Measurements from ENCODE around the gene DIPK1C.

DIPK1C gene

DNA sequence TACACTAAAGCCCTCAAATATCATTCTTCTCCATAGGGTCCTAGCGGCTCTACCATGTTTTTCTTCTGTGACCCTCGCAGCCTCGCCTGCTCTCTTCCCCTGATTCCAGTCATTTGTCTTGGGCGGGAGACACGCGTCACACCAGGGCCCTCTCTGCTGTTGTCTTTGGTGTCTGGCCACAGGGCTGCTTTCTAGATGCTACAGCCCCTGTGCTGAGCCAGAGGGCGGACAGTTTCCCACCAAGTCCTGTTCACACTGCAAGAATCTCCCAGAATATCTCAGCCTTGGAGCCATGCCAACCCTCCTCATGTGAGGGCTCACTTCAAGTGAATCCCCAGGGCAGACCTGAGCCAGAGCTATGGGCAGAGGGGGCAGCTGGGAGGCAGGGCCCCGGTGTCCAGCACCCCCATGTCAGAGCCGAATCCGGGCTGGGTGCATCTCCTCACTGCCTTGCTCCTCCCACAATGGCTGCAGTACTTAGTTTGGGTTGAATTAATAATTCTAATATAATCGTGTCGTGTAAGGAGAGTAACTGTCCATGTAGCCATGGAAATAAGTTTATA lies 42.1 kb downstream of the DIPK1C start:
- DNase-seq: no peak

DNA sequence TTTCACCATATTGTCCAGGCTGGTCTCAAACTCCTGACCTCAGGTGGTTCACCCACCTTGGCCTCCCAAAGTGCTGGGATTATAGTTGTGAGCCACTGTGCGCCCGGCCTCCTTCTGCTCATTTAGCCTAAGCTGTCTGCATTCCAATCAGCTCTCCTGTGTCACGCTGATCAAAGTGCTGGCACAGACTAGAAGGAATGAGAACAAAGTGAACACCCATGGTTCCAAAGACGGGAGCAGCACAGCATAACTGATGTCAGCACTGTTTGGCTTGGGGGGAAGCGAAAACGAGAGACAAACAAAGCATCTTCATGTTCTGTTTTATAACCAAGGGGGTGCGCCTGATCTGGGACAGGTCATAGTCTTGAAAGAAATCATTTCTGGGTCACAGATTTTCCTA lies 43.3 kb downstream of the DIPK1C start:
- DNase-seq: no peak

DNA sequence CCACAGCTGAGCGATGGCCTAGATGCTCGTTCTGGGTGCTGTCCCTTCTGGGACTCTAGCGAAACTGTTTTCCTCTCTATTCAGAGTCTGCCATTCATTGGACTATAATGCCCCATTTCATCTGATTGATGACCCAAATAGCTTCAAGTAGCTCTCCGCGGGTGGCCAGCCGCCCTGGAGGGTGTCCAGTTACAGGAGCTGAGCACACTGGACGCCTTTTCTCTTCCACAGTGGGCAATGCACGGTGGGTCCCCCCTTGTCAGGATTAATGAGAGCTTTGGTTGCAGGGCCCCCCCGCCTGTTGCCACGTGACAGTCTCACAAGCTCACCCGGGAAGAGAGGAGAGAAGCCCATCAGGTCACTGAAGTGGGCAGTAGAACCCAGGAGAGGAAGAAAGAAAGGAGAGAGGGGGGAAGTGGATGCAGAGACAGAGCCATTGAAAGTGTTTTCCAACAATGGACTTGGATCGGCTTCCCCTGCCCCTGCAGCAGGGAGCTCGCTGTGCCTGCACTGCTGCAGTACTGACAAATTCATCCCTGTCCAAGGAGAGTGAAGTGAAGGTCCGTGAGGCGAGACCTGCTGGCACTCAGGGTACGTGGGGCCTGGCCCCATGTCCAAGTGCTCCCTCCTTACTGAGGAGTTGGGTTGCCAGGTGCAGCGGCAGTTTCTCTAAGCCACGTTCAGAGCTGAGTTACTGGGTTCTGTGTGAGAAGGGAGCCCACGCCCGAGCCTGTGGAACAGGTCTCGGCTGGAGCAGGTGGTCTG lies 44.8 kb downstream of the DIPK1C start:
- no peak for DNase-seq

DNA sequence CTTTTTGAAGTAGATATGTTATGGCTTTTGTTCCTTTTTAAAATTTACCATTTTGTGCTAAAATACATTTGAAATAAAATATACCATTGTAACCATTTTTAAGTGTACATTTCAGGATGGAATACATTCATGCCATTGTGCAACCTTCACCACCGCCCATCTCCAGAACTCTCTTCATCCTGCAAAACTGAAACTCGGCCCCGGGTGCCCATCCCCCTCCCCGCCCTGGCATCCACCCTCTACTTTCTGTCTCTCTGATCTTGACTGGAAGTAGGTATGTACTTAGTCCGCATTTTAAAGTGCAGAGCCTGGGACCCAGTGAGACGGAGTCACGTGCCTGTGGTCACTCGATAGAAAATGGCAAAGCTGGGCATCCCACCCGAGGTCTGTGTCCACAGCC lies 45.6 kb downstream of the DIPK1C start:
- DNase-seq: no peak

DNA sequence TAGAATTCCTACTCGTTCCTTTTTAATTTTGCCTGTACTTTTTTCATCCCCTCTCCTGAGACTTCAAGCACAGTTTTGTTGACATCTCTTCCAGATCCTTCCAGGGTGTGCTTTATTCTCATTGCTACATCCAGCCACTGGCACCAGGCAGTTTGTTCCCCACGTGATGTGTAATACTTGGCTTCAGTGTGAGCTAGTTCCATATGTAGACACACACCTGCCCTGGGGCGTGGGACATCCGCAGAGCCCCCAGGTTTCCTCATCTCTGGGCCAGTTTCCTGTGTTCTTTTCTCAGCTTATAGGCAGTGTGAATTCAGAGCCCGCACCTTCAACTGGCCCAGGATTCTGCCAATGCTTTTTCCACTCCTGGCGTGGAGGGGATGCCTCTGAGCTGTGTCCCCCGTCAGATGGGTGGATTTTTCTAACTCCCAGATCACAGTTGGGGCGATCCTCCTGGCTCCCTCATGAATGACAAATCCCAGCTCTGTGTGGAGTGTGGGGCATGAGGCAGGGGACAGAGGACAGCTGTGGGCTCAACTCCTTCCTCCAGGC lies 46.6 kb downstream of the DIPK1C start:
- no peak for DNase-seq

DNA sequence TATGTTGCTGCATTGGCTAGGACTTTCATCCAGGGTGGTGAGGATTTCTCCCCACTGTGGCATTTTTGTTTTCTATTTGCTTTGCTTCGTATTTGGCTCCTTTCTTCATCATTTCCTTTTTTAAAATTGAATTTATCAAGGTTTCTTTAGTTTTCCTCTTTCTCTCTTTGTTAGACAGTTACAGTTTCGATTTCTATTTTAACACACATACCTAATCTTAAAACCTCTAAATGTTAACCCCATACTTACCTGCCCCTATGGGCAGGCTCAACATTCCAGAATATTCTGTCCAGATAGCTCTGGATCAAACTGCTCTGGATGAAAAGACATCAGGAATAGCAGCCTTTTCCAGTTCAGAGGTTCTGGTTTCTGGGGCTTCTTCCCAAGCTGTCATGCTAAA lies 49.2 kb downstream of the DIPK1C start:
- DNase-seq: no peak

DNA sequence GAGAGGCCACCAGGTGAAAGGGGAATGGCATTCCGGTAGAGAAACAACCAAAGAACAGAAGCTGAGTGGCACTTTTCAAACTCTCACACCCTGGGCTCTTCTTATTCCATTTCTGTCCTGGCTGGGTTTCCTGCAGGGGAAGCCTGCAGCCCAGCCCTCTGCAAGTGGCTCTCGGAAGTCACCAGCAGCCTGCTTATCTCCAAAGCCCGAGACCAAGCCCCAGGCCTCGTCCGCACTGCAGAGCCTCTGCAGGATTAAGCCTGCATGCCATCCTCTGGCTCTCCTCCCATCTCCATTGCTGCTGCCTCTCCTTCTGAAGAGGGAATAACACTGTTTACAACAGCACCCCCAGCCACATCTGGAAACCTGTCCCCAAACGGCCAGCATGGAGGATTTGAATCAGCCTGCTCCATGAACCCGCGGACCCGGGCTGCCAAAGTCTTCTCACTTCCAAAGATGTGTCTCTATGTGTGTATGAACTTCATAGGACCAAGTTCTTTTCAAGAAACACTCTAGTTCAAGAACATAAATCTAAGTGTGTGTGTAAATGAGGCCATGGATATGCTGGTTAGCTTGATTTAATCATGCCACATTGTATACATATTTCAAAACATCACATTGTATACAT lies 54.2 kb downstream of the DIPK1C start:
- DNase-seq: no peak

DNA sequence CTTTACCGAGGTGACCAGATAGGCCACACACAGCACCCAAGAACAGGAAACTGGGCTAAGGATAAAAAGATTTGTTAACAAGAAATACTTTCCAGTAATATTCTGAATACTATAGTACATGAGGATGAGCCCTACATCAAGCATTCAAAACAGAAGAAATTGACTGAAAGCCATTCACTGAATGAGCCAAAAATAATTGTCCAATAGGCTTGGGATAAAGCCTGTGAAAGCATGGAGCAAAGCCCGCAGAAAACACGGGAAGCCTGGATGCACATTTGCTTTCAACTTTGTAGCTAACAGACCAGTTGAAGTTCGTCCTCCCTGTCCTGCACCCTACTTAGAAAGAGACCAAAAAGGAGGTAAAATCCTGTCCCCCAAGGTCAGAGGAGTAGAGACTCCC lies 56.3 kb downstream of the DIPK1C start:
- no peak for DNase-seq

DNA sequence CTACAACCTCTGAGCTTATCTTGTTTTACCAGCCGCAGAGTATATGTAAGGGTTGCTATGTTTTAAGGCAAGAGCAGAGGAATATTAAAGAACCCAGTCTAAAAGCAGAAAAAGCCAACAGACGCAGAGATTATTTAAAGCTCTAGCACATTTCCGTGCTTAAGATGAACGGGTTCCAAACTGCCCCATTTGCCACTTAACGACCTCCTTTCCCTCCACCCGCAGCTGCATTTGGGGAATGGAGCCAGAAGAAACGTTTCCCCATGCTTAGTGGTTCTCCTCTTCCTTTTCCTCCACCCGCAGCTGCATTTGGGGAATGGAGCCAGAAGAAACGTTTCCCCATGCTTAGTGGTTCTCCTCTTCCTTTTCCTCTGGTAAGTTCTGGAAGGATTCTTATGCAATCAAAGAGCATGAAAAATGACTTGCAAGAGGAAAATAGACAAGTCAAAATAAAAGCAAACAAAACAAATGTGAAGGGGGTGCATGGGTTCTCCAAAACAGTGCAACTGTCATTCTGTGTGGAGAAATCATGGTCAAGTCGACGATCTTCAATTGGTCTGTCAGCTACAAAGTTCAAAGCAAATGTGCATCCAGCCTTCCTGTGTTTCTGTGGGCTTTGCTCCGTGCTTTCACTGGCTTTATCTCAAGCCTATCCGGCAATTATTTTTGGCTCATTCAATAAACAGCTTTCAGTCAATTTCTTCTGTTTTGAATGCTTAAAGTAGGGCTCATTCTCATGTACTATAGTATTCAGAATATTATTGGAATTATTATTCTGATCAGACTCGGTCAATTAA lies 57.8 kb downstream of the DIPK1C start:
- DNase-seq: no peak

DNA sequence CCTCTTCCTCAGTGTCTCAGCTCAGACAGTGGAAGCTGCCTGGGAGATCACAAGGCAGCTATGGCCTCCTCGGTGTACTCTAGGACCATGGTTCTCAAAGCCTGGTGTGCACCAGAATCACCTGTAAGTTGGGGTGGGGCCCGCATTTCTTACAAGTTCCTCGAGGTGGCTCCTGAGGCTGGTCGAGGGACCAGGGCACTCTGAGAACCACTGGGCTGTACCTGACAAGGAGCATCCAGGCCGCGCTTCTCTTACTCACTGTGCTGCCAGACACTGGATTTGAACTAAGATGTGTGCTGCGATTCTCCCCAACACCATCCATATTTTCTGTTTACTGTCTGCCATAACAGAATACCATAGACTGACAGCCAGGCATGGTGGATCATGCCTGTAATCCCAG lies 59.5 kb downstream of the DIPK1C start:
- no peak for DNase-seq

DNA sequence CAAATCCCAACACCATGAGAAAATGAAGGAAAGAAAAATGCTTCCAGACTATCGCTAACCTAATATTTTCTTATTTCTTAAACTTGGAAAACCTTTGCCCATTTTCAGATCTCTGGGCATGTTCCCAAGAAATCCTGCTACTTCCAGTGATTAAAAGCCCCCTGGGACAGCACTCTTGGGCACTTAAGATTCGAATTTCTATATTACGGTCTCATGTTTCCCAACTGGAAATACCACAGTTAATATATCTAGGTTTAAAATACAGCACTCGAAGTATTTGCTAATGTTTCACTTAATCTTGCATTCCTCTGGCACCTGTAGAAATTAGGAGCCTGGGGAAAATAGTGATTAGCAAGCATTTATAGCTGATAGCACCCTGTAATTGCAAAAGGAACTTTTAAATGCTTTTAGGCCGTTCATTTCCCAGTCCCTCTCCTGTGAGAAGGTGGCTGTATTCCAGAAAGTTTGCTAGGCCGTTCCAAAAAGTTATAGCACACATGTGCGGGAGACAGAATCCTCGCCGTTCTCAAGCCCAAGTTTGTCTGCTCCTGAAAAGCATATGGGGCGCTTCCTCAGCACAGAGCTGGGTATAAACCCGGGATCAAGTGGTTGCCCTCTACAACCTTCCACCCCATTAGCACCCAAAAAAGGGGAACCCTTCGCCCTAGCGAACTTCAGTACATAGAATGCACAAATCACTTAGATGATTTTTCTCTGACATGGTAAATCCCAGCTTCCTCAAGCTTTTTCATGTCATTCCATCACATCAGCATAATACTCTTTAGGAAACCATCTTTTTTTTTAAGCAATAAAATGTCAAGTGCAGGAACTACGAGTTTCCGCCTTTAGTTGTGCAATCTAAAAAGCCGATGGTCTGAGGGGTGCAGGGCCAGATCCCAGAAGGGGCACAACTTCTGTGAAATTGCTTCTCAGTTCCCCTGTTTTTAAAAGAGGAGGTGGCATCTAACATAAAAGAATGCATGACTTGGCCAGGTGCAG lies 60.6 kb downstream of the DIPK1C start:
- no peak for DNase-seq

DNA sequence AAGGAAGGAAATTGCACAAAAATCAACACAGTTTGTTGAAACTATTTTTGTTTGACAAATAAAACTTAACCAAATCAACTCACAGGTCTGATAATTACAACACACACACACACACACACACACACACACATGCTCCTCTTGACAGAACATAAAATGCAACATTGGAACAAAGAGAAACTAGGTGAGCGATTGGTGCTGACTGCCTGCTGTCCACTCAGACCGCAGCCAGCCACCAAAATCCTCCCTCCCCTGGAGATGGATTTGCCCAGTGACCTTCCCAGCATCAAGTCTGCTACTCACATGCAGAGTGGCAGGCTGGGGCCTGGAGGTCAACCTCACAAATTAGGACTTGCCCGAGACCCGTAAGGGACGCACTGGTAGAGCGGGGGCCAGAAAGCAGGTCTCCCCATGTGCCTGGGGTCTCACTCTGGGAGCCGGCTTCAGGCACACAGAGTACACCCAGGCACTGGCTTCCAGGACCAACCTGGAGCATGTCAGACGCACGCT lies 61.4 kb downstream of the DIPK1C start:
- DNase-seq: no peak

DNA sequence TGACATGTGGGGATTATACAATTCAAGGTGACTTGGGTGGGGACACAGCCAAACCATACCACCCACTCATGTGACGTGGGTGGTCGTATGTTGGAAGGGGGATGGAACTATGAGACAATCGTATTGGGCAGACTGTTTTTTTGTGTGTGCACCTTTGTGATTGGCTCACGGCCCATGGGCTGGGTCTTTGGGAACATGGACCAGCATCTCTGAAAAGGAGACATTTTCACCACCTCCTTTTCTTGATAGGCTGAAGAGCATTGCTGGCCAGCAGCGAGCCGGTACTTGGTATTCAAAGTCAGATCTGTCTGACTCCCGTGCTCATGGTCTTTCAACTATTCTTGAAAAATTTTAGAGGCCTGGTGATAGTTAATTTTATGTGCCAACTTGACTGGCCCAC lies 62.1 kb downstream of the DIPK1C start:
- DNase-seq: no peak

DNA sequence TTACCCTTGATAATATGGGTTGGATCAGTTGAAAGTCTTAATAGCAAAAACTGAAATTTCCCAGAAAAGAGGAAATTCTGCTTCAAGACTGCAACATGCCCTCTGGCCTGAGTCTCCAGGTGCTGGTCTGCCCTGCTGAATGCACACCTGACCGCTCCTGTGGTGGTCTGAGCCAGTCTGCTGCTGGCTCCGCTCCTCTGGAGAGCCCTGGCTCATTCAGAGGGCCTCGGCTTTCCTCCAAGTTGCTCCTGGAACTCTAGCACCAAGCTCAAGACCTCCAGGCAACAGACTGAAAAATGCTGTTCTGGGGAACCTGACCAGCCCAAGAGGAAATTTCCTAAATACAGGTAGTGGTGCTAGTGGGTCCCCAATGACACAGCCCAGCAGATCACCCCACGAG lies 64.8 kb downstream of the DIPK1C start:
- DNase-seq: no peak

DNA sequence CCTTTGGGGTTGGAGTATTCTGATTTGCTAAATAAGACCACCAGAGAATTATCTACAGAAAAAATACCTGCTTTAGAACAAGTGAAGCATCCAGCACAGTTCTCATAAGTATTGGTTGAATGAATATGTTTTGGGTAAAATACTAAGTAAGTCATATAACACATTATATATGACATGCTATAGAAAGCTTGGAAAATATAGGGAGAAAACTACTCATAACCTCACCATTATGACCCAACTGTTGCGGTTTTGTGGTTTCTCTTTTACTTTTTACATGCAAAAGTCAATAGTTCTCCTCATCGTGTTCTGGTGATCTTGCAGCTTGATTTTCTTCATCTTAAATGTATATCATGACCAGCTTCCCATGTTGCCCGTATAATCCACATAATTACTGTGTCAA lies 66.2 kb downstream of the DIPK1C start:
- DNase-seq: no peak

DNA sequence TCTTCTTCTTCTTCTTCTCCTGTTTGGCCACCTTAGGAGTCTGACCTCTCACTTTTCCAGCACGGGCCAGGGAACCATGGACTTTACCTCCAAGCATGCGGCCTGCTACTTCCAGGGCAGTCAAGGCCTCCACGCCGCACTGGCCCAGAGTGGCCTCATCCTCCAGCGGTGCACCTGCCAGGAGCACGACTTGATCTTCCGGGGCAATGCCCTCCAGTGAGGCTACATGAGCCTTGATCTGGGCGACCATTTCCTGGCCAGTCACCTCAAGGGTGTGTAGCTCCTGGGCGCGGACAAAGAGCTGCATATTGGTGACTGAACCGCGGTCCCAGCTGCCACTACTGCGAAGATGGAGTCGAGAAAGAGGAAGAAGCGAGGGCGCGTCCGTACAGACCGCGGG lies 67.1 kb downstream of the DIPK1C start:
- DNase-seq: no peak

DNA sequence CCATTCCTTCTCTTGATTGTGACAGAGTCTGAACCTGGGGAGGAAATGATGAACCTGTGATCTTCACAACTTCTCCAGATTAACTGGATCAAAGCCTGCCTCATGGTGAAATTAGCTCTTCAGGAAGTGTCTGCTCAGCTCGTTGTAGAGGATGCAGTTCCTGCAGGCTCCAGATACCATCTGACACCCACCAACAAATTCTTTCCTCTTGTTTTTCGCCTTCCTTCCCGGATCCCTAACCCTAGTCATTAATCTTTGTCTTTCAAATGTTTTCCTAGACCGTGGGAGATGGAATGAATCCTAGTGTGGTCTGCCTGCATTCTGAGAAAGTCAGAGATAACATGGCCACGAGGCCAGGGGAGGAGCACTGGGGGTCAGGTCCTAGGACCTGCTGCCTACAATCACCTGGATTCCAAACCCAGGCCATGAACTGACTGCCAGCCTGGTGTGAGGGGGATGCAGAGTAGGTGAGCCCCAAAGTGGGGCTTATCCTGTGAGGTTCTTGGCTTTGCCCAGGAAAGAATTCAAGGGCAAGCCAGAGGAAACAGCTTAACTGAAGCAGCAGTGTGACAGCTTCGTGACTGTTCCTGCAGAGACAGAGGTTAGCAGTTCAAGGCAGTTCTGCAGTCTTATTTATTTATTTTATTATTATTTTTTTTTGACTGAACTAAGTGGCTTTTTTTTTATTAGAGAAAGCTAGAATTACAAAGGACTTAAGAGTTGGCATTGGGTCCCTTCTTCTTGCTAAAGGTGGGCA lies 67.8 kb downstream of the DIPK1C start:
- no peak for DNase-seq

DNA sequence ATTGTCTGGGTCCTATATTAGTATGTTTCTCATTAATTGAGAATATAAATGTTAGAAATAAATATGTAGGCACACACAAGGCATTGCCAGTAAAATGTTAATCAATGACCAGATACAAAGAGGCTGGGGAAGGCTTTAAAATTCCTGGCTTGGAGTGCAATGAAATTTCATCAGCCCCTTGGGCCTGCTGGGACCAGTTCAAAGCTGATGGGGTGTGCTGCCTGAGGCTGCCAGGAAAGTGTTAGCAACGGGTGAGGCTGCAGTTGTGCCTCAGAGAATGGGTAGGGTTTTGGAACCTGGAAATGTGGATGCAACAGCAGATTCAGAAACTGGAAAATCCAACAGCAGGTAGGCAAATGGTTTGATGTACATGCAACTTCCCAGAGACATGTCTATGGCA lies 68.9 kb downstream of the DIPK1C start:
- no peak for DNase-seq

DNA sequence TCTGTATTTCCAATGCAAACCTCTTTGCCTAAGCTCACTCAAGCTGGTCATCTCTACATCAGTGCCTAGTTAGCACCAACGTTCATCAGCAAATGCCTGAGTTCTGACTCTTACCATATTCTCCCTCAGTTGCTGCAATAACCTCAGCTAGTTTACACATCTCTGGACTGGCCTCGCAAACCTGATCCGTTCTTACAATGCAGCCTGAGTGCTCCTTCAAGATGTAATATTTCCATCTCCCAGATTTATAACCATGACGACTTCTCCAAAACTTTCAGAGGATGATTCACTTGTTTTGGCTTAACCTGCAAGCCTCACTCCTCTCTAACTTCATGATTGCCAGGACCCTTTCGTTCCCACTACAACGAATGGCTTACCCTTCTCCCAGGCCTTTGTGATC lies 69.7 kb downstream of the DIPK1C start:
- DNase-seq: no peak
